Measurements from ENCODE around the gene PLA2G4A.

PLA2G4A gene

GRCh38 chr1:186831168-186831567, 2.4 kb downstream of the PLA2G4A start:
- no peak for DNase-seq

GRCh38 chr1:186834399-186834958, 5.7 kb downstream of the PLA2G4A start:
- no peak for DNase-seq

DNA sequence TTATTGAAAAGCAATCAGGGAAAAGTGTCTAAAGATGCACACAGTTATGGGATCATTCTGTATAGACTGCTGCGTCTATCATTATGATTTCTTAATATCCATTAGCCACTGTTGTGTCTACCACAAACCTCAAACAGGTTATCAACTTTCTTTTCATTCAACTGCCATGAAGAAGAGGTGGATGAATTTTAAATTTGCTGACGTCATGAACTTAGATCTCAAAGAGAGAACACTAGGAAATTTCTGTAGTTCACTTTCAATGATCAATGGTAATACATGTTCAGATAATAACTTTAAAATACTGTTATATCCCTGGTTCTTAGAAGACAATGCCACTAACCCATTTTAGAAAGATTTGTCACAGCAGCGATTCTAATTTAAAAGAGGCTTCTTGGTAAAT, 6.7 kb downstream of the PLA2G4A start:
- no peak for DNase-seq

- no peak for DNase-seq
Observed at GRCh38 chr1:186837806-186838205, 9.1 kb downstream of the PLA2G4A start.

GRCh38 chr1:186838380-186839040, 9.8 kb downstream of the PLA2G4A start:
- DNase-seq: no peak

GRCh38 chr1:186839041-186839400, 10.3 kb downstream of the PLA2G4A start:
- DNase-seq: peak; percentile 6

DNA sequence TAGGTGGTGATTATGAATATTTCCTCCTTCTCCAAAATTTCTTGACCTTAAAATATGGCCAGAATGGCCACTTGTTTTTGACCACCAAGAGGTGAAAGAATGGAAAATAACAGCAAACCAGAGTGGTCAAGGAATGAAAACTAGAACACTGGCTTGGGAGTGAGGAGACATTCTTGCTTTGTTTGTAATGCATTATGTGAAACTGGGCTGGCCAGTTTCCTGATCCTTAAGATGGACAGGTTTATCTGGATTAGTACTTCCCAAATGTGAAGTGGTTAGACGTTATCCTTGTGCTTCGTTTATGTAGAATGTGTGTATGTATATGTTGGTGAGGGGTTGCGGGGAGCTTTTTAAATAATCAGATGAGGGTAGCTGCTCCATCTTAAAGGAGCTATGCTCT, 12.8 kb downstream of the PLA2G4A start:
- no peak for DNase-seq

- no peak for DNase-seq
Observed at GRCh38 chr1:186842547-186842946, 13.8 kb downstream of the PLA2G4A start.

DNA sequence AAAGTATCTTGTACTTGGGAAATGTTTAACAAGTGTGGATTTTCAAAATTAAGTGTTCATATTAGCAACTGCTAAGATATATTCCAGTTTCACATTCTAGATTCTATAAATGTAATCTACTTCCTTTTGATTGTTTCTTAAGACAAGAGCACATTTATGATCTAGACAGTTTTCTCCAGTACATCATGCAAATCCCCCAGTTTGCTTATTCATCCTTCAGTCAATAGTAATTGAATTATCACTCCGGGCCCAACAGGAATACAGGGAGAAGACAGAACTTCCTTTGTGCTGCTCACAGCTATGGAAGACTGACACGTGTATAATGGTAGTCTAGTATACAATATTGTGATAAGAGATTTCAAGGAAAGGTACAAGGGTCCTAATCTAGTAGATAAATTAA, 14.5 kb downstream of the PLA2G4A start:
- DNase-seq: no peak

DNA sequence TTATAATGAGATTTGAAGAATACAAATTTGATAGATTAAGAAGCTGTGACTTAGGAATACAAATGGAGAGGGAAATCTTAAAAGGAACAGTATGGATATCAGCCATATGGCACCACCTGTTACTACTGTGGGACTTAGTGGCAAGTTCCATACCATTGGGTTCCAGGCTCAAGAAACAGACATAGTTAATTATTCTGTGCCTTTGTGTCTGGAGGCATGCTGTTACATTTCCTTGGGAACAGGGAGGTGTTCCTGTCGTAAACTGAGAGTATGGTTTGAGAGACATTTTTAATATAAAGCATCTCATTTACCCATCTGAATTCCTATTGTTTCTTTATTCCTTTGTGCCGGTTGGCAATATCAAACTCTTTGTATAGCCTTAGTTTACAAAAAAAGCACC, 15.2 kb downstream of the PLA2G4A start:
- no peak for DNase-seq

DNA sequence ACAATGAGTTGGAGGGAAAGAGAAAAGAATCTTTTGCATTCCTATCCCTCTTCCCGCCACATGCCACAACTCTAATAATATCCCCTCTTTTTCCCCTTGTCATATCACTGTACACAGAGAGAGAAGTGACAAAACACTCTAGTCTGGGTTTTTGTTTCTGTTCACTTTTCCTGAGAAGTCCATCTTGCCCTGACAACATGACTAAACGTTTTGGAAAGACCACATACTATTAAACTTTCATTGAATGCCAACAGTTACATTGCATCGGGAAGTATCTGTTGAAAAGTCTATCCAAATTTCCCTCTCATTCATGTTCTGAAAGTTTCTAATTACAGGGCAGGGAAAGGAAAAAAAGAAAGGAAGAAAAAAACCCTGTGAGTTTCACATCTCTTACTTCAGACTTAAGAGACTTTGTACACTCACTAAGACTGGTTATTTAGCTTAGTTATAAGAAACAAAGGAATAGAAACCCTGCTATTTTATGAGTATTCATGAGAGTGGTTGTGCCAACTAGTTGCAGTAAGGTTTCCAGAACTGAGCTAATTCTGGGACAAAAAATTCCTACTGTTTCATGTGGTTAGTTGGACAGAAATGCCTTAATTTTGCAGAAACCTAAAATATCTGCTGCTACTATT, 16.9 kb downstream of the PLA2G4A start:
- no peak for DNase-seq

DNA sequence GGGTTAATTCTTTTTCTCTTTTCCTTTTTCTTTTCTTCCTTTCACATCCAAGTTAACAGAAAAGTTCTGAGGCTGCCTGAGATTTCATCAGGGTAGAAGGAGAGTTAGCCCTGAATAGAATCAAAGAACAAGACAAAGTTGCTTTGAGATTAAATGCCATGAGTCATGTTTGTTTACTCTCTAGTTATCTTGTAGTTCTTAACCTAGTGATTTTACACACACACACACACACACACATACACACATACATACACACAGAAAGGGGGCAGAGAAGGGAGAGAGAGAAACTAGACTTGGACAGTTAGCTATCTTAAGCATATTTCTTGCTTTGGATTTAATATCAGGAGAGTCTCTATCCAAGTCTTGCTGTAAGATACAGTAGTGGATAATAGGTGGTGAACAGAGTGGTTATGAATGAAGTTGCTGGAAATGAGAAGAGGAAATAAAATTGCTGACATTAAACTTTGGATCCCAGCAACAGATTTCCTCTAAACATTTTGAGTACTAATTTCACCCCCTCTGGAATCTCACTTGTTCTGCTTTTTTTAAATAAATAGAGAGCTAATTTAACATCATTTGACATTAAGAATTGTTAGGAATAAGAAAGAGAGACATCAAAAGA, 19.9 kb downstream of the PLA2G4A start:
- no peak for DNase-seq

DNA sequence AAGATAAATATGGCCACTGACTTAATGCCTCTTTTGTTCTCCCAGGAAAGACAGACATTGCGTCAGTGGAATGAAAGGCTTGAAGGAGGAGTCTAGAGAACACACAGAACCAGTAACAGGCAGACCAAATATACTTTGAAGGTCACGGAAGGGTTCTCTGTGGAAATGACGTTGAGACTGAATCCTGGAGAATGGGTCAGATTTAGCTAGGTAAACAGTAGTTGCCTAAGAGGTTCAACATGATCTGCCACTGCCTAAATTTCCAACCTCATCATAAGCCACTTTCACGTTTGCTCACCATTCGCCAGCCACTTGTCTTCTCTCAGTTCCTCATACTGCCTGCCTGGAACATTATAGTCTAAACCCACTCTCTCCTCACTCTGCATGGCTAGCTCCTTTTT, 20.5 kb downstream of the PLA2G4A start:
- no peak for DNase-seq

DNA sequence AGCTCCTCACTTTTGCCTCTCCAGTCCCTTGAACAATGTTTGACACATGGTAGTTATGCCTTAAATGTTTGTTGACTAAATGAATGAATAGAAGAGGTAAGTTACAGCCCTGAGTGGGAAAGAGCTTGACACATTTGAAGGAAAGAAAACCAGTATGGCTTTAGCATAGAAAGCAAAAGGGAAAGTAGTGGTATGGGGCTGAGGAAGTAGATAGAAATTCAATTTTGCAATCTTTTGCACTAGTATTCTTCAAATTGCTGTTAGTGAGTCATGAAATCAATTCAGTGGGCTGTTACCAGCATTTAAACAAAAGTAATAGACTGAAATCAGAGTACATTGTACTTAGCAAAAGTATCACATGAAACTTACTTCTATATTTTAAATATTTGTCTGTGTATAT, 21.1 kb downstream of the PLA2G4A start:
- DNase-seq: no peak

DNA sequence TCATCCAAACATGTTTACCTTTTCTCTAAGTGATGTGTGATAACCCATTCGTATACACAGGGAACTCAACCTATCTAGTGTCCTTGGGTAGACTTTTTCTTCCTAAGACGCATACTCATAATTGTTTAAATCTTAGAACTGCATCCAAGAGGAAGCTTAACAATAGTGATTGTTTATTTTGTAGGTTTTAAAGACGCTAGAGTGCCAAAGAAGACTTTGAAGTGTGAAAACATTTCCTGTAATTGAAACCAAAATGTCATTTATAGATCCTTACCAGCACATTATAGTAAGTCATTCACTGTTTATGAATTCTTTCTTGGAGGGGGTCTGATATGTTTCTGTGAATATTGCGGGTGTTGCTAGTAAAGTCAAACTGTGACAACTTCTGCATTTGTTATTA, 25.4 kb downstream of the PLA2G4A start:
- no peak for DNase-seq

DNA sequence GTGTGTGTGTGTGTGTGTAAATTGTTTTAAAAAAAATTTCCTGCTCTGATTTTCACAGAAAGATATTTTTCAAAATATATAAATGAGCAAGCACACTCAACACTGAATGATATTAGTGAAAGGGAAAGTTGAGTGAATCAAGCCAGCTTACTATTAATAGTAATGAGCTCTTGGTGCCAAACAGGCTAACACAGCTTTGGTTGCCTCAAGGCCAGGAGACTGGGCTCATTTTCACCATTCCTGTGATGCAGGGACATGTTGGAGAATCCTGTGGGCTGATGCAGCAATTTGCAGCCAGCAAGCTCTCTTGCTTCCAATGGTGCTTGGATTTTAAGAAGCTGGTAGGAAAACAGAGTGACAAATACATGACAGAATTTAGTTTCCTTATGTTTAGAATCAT, 30.2 kb downstream of the PLA2G4A start:
- no peak for DNase-seq

- no peak for DNase-seq
Observed at GRCh38 chr1:186859995-186860394, 31.2 kb downstream of the PLA2G4A start.

DNA sequence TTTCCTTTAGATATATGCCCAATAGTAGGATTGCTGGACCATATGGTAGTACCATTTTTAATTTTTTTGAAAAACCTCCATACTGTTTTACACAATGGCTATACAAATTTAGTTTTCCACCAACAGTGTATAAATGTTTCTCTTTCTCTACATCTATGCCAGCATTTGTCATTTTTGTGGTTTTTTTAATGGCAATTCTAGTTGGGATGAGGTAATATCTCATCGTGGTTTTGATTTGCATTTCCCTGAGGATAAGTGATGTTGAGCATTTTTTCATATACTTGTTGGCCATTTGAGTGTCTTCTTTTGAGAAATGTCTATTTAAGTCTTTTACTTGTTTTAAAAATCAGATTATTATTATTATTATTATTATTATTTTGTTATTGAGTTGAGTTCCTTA, 35.5 kb downstream of the PLA2G4A start:
- DNase-seq: no peak

- DNase-seq: no peak
Observed at GRCh38 chr1:186865253-186865652, 36.5 kb downstream of the PLA2G4A start.

GRCh38 chr1:186865857-186866256, 37.1 kb downstream of the PLA2G4A start:
- no peak for DNase-seq

DNA sequence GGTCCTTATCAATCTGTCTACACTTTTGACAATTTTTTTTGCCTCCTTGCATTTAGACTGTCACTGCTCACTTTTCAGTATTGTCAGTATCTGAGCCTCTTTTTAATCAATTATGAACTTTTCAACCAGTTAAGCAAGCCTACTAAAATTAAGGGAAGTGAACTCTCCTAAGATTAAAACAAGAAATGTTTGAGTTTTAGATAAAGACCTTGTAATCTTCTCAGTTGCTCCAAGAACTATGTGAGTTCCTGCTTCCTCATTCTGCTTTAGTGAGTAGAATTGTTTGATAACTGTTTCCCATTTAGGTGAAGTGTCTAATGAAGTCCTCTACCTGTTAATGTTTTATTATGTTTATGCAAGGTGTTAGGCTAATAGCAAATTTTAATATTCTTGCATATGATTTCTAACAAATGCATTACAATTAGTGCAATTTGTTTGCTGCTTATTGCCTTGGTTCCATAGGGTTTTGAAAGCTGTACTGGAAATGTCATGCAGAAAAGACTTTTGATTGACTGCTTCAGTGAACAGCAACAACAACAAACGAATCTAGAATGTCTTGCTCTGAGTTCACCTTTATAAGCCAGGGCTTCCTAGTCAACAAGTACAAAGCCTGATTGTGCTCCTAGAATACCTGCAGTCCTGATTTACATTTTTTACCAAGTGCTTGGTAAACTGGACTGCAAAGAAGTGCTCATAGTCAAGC, 40.9 kb downstream of the PLA2G4A start:
- DNase-seq: no peak

- no peak for DNase-seq
Observed at GRCh38 chr1:186871784-186872183, 43.0 kb downstream of the PLA2G4A start.

- DNase-seq: no peak
Observed at GRCh38 chr1:186872291-186872690, 43.5 kb downstream of the PLA2G4A start.
